Measurements from ENCODE around the gene PUSL1.
A peak's percentile ranks its signal among the peaks of the same experiment; 100 is the strongest.

PUSL1 gene

DNA sequence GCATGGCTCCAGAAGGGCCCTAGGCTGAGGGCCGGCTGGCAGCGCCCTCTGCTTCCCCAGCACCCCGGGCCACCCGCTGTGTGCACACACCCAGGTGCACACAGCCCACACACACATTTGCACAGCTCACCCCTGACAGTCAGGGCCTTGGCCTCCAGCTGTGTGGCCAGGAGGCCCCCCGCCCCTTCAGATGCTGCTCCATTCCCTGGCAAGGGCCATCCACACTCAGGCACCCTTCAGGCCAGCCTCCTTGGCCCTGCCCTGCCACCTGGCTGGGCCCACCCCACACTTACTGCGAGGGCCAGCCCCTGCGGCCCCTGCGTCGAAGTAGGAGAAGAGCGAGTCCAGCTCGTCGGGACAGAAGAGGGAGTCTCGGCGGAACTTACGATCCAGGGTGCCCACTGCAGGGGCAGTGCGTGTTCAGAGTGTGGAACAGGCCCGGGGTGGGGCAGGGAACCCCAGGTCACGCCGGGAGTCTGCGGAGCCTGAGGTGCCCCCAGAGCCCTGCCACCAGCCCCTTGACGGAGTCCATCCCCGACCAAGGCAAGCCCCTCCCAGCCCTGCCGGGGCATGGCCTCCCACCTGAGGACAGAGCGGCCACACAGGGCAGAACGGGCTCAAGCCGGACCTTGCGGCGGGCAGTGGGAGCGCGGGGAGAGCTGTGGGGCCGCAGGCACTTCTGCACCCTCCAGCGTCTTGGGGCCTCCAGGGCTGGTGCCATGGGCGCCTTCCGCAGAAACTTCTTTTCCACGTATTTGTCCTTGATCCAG, 13.1 kb upstream of the PUSL1 start:
- DNase-seq (ENCODE audit: low read depth) = no peak

DNA sequence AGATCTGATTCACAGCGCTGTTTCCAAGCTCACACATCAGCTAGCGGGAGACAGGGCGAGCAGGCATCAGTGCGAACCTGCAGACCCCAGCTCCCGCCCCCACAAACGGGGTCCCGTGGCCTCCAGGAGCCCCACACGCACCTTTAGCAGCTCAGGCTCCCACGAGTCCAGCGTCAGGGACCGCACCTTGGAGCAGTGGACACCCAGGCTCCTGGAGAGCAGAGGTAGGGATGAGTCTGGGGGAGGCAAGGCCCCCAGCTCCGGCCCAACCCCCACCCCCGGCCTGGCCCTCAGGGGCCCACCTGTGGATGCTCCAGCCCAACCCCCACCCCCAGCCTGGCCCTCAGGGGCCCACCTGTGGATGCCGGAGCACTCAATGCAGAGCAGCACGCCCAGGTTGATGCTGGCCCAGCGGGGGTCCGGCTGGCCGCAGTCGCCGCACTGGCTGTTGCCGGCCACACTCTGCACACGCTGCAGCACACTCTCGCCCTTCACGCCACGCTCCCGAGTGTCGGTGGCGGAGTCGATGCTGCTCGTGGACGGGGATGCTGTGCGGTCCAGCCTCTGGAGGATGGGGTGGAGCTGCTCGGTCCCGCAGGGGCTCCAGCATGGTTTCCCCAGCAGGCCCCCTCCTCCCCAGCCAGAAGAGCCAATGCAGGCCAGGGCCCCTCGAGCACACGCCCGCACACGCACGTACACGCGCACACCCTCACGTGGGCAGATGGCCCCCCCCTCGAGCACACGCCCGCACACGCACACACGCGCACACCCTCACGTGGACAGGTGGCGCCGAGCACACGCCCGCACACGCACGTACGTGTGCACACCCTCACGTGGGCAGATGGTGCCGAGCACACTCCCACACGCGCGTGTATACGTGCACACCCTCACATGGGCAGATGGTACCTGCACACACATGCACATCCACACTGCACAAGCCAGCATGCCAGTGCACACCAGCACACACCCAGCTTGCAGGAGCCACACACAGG, 12.0 kb upstream of the PUSL1 start:
- DNase-seq (ENCODE audit: low read depth) = no peak

DNA sequence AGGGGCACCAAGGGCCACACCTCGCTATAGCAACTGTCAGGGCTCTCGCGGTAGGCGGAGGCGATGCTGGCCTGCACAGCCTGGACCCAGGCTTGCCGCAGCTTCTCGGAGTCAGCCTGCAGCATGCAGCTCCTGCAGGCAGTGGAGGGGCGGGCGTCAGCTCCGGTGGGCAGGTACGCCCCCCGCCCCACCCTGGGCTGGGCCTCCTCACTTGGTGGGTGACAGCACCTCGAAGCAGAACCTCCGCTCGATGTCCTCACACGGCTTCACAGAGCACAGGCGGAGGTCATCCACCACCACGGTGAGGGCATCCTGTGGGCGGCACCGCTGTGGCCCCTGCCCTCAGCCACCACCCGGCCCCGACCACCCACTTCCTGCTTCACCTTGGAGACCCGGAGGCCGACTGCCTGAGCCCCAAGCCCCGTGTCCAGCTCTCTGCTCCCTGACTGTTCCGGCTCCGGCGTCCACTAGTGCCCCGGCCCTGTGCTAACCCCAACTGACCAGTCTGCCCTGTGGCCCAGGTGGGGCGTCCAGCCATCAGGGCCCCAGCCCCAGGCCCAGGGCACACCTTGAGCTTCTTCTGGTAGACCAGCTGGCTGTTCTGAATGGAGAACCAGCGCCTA, 10.5 kb upstream of the PUSL1 start:
- DNase-seq (ENCODE audit: low read depth) = no peak

DNA sequence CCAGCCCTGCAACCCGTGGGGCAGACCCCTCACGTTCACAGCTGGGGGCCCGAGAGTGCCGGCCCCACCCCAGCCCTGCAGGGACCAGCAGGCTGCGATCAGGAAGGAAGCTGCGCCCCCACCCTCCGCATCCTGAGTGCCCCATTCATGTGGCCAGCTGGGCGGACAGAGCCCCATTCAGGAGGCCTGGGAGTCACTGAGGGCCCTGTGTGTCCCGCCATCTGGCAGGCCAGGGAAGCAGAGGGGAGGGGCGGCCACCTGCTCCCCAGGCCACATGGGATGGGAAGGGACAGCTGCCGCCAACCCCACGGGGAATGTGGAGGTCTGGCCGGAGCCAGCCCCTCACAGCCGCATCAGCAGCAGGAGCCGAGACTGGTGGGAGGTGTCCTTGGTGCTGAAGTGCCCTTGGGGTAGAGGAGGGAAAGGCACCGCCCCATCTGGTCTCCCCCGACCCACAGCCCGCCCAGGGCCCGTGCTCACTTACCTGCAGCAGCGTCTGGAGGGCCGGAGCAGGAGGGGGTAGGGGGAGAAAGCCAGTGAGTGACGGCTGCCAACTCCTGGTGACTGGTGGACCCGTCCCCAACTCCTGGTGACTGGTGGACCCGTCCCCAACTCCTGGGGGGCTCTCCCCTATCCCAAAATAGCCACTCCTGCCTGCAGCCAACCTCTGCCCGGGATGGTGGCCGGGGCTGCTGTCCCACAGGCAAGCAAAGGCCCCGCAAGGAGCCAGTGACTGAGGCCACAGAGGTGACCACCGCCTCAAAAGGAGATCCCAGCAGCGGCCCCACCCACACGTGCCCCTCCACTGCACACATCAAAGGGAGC, 9.3 kb upstream of the PUSL1 start:
- no peak for DNase-seq (ENCODE audit: low read depth)

DNA sequence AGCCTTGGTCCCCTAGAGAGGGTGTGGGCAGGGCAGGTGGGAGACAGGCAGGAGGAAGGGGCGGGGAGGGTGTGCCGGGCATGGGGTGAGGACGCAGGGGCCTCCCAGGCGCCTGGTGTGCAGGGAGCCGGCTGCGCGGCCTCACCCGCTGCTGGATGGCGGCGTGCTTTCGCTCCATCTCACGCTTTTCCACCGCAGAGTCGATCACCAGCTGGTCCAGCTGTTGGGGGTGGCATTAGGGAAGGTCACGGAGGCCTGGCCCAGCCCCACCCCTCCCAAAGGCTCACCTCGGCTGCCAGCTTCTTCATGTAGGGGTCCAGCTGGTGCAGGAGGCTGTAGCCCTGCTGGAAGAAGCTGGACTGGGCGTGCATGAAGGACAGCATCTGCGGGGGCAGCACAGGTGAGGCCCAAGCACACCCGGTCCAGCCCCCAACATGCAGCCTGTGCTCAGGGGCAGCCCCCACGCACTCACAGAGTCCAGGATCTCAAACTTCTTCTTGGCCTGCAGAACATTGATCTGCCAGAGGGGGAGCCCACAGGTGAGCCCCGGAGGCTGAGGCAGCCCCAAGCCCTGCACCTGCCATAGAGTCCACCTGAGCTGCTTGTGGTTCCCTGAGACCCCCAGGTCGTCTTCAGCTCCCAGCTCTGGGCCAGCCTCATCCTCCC, 8.6 kb upstream of the PUSL1 start:
- DNase-seq (ENCODE audit: low read depth) = no peak

DNA sequence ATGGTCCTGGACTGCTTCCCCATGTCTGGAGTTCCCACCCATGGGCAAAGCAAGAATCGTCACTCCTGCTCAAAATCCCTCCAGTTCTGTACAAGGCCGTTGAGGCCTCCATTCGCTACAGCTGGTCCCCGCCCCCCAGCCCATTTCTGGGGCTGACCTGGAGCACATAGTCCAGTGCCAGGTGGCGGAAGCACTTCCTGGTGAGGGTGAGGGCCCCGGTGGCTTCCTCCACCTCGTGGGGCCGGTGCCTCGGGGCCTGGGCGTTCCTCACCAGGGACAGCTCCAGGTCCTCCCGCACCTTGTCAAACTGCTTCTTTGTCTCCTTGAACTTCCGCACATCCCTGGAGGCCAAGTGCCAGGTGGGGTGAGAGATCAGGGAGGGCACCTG, 8.1 kb upstream of the PUSL1 start:
- DNase-seq (ENCODE audit: low read depth) = no peak

DNA sequence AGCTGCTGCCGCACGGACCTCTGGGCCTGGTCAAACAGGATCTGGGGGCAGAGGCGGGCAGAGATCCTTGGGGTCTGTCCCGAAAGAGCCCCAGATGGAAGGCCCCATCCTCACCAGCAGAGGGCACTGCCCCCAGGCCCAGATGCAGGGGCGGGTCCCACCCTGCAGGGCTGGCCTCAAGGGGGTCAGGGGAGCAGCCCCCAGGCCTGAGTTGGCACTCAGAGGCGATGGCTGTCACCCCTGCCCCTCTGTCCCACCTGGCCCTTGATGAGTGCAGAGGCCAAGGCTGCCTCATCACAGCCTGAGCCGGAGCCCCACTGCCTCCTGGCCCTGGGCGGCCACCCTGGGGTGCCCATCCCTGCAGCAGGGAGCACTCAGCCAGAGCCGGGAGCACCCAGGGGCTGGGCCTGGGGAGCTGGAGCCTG, 6.4 kb upstream of the PUSL1 start:
- no peak for DNase-seq (ENCODE audit: low read depth)

DNA sequence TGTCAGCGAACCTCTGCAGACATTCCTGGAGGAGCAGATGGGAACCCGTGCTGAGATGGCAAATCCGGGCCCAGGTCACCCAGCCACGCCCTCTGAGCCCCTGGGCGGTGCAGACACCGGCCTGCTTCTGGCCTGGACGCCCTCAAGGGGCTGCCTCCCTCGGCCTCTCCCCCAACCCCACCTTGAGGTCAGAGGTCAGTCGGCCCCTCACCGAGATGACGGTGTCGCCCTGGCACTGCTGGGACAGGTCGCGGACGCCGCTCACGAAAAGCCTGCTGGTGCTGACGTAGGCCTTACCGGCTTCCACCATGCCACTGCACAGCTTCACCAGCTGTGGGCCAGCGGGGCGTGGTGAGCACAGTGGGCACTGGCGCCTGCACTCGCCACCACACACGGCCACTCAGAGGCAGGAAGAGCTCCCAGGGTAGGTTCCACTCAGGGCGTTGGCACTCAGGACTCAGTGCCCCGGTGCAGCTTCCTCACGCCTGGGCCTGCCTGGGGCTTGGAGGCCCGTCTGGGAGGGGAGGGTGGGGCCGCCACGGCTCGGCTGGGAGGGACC, 5.4 kb upstream of the PUSL1 start:
- no peak for DNase-seq (ENCODE audit: low read depth)

DNA sequence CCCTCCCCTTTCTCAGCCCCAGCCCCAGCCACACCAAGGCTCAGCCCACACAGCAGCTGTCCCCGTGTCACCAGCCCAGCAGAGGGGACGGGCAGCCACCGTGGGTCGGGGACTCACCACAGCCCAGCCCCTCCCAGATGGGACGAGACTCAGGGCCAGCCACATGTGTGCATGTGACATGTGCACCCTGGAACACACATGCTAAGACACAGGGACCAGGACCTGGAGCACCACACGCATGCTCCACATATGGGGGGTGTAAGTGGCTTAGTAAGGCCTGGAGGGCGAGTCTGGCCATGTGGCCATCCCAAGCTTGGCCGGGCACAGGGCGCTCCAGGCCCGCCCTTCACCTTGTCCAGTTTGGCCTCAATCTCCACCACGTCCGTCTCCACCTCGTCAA, 4.7 kb upstream of the PUSL1 start:
- no peak for DNase-seq (ENCODE audit: low read depth)

DNA sequence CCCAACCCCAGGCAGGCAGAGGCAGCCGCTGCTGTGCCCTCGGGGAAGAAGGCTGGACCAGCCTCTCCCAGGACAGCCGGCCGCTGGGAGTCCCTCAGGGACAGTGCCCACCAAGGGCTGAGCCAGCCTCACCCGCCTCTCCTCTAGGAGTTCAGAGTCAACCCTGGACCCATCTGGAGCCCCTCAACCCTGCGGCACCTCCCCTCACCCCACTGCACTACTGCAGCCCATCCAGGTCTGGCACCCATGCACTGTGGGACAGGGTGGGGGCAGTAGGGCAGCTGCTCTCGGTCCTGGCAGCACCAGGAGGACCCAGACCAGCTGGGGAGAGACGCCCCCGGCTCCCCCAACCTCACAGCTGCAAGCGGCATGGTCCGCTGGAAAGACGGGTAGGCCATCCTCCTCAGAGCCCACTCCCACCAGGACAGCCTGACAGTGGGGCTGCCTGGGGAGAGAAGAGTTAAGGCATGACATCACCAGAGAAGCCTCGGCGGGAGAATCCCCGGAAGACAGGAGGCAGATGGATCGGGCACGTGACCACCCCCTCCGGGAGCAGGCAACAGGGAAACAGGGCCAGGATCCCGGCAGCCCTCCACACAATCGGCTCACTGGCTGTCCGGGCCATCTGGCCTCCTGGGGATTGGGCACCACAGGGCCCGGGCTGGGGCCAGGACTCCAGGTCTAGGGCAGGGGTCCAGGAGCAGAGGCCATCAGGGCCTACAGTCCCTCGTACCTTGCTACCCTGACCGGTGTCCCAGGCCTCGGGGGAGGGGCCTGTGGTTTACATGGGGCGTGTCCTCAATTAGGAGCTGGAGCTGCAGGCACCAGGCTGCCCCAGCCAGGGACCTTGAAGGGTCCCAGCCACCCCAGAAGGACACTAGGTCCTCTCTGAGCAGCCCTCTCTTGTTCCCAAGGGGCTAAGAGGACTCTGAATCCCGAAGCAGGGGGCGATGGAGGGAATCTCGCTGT, 3.8 kb upstream of the PUSL1 start:
- no peak for DNase-seq (ENCODE audit: low read depth)

DNA sequence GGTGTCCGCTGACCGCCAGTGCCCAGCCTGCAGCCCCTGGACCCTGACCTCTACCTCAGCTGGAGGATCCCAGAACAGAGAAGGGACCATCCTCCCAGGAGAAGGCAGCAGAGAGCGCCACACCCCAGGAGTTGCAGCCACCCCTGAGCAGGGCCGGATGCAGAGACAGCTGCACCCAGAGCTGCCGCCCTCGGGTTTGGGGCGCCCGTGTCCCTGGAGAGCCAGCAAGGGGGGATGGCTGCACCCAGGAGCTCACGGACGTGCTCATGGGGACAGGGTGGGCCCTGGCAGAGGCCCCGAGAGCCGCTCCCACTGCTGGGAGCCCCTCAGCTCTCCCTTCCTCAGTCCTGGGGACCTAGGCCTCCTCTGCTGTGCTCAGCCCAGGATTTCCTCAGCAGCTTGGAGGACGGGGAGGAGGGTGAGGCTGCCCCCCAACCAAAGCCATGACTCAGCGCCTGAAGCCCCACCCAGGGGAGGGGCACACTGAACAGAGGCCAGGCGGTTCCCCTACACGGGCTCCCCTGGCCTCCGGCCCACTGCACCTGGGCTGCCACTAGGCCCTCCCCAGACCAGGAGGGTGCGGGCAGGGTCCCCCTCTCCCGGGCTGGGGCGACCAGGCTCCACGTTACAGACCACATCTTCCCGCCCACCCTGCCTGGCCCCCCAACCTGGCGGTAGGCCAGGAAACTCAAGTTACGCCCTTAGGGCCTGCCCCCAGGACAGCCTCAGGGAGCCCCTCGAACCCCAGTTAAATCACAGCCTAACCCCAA, 2.9 kb upstream of the PUSL1 start:
- DNase-seq (ENCODE audit: low read depth) = peak; percentile 66

DNA sequence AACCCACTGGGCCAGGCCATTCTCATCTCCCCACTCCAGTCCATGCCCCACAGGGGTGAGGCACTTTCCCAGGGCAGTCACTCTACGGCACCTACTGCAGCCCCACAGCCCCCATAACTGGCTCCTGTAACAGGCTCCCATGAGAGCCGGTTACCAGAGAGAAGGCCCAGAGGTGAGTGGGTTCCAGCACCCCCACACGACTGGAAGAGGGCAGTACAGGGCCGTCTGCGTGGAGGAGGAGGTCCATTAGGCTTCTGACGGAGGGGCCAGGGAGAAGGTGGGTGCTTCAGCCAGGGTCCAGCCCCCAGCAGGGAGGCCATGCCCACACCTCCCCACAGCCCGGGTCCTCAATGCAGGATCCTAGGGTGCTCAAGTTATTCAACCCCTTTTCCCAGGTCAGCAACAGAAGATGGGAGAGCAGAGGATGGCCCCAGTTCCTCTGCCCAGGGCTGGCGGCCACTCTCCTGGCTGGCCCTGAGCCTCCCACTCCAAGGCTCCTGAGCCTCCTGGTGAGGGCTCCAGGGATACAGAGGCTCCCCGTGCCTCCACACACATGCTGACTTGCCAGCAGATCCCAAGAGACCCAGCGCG, 2.2 kb upstream of the PUSL1 start:
- no peak for DNase-seq (ENCODE audit: low read depth)

DNA sequence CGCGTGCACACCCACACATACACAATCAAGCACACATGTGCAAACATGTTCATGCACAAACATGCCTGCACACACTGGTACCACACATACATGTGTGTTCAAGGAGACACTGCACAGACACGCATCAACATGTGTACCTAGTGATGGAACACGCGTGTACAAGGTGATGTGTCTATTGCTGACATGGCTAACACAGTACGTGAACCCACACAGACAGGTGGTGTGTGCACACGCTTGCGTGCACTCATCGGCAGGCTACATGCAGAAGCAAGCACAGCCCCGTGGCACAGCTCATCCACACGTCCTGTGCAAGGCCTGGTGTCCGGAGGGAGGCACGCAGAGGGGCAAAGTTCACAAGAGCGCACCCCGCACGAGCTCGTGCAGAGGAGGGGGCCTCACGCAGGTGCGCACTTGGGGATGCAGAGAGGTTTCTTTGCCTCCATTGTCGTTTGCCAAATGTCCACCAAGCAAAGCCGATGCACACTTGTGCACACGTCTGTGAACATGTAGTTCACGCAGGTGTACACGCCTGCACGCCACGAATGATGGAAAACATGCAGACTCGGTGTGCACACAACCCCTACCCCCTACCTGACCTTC, 1.6 kb upstream of the PUSL1 start:
- DNase-seq (ENCODE audit: low read depth) = no peak

DNA sequence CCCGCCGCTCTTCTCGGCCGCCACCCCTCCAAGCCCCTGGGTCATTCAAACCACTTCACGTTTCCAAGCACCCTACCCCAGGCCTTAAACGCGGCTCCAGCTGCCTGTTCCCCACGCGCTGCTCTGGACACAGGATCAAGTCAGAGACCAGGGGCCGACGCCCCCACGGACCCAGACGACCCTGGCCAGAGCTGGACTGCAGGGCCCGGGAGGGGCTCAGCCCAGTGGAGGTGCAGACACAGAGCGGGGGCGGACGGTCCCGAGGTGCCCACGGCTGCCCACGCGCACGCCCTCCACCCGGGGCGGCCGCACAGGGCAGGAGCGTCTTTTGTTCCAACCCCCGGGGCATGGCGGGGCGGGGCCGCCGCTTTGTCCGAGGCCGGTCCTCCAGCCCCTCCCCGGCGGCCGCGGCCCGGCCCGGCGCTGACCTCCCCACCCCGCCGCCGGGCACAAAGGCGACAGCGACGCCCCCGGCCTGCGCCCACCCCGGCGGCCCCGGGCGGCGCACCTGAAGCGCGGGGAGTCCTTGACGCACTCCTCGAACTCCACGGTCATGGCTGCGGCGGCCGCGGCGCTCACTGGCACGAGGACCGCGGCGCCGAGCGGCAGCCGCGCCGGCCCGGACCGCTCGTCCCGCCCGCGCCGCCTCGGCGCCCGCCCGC, 1.0 kb upstream of the PUSL1 start:
- DNase-seq (ENCODE audit: low read depth) = no peak

DNA sequence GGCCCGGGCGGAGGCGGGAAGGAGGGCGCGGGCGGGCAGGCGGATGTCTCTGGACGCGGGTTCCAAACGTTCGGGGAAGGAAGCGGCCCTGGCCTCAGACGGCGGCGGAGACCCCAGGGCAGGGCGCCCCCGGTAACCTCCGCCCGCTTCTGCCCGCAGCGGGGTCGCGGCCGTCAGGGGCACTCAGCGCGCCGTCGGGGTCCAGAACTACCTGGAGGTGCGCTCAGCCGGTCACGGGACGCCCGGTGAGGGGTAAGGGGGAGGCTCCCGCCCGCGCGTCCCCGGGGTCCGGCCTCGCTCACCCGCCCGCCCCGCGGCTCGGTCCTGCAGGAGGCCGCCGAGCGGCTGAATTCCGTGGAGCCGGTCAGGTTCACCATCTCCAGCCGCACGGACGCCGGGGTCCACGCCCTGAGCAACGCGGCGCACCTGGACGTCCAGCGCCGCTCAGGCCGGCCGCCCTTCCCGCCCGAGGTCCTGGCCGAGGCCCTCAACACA, 406 bp downstream of the PUSL1 start:
- no peak for DNase-seq (ENCODE audit: low read depth)

DNA sequence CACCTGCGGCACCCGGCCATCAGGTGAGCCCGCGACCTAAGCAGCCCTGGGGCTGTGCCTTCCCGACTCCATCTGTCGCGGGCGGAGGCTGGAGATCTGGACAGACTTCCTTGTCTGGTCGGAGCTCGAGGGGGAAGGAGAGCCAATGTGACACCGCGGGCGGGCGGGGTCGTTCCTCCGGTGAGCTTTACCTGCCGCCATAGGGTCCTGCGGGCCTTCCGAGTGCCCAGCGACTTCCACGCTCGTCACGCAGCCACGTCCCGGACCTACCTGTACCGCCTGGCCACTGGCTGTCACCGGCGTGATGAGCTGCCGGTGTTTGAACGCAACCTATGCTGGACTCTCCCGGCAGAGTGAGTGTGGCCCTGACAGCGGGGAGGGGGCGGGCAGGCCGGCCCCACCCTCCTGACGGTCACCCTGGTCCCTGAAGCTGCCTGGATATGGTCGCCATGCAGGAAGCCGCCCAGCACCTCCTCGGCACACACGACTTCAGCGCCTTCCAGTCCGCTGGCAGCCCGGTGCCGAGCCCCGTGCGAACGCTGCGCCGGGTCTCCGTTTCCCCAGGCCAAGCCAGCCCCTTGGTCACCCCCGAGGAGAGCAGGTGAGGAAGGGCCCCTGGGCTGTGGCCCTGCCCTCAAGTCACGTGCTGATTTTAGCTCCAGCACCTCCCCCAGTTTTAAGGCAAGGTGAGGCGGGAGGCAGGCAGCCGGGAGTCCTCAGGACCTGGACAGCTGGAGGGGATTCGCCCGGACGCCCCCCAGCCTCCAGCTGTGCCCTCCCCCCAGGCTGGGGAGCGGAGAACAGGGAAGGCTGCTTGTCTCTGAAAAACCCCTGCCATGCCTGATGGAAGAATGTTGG, 1.1 kb downstream of the PUSL1 start:
- DNase-seq (ENCODE audit: low read depth) = no peak

DNA sequence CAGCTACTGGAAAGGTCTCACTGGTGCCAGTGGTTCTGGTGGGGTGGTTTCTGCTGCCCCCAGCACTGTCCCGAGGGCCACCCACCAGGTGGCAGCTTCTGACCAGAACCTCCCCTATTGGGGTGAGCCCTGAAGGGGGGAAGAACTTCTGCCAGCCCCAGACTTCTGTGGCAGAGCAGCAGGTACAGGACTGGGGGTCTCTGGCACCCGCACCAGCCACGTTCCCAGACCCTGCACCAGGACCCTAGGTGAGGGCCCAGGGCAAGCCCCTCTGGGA, 1.6 kb downstream of the PUSL1 start:
- no peak for DNase-seq (ENCODE audit: low read depth)
